Right lobe of liver (tissue), 4 donors: ENCODE results near the gene TMEM121.

Experiments
- POLR2A ChIP-seq: fragments of 450-650 bp; IDR thresholded peaks from one replicate; pipeline ENCODE4 v1.6.1; 2017; ENCODE audit warnings: antibody characterized with exemption, mild to moderate bottlenecking
- TF ChIP-seq, protein P1 (sequence below), 4 donors: fragments of 200-600 bp in 3 of 4; fragments of 450-650 bp in 1 of 4; IDR thresholded peaks; one replicate each; pipeline versions ENCODE4 v1.5.1 to v1.8.0; 2016 to 2022; ENCODE audit warnings: antibody characterized with exemption in 4 of 4, mild to moderate bottlenecking in 2 of 4
- donor health status: DM: no; HTN: no; CAD: no.
- donor health status: DM: no; HTN: no; CAD: no.
- donor health status: DM: no; HTN: yes; CAD: no.

DNA sequence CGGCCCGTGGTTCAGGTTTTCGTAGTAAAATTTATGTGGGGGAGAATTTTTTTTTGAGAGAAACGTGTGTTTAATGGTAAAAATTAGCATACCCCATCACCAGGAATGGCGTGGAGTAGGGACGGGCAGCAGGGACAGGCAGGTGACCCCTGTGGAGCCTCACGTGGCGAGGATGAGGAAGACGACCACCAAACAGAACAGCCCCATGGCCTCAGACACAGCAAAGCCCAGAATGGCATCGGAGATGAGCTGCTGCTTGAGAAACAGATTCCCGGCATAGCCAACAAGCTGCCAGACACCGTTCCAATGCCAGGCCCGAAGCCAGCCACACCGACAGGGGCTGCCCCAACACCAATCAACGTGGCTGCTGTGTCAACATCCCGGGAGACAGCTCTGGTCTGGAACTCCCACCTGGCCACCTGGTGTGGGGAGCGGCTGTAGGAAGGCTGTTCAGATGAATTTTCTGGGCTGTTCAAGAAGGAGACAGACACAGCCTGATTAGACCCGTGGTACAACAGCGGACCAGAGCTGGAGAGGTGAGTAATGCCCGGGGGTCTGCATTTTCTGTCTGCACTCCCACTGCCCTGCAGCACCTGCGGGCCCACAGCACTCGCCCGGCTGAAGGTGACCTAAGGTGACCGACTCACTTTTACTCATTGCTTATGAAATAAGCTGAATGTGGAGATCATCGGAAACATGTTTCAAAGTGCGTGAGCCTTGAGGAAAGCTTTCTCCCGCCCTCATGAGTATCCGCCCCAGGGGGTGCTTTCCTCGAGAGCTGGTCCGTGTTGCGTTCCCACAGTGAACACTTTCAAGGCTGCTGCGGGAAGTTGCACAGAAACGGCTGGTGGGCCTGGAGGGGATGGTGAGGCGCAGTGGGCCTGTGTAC is 10.6 kb downstream of the TMEM121 start:
- TF ChIP-seq, protein P1, sequence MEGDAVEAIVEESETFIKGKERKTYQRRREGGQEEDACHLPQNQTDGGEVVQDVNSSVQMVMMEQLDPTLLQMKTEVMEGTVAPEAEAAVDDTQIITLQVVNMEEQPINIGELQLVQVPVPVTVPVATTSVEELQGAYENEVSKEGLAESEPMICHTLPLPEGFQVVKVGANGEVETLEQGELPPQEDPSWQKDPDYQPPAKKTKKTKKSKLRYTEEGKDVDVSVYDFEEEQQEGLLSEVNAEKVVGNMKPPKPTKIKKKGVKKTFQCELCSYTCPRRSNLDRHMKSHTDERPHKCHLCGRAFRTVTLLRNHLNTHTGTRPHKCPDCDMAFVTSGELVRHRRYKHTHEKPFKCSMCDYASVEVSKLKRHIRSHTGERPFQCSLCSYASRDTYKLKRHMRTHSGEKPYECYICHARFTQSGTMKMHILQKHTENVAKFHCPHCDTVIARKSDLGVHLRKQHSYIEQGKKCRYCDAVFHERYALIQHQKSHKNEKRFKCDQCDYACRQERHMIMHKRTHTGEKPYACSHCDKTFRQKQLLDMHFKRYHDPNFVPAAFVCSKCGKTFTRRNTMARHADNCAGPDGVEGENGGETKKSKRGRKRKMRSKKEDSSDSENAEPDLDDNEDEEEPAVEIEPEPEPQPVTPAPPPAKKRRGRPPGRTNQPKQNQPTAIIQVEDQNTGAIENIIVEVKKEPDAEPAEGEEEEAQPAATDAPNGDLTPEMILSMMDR (IDR thresholded peaks at IDR 0.05), result no peak
- no peak for TF ChIP-seq POLR2A
